Transverse colon (tissue), 4 donors: Measurements from ENCODE around the gene LPIN3.

Source experiments
- CTCF ChIP-seq, 5 experiments: fragments of 200-600 bp in 3 of 5; fragments of 450-650 bp in 2 of 5; sonication (generic) in 3 of 5; IDR thresholded peaks; 1 replicate in 2 of 5; 2 replicates in 3 of 5; pipeline ENCODE4 v1.5.1; 2016 to 2017; ENCODE audit warnings: antibody characterized with exemption in 5 of 5, inconsistent platforms in 3 of 5, mild to moderate bottlenecking in 2 of 5, moderate library complexity in 1 of 5
- EP300 ChIP-seq: sonication (generic); formaldehyde crosslinking; IDR thresholded peaks from one replicate; pipeline ENCODE4 v1.6.1; 2017; ENCODE audit warnings: antibody characterized with exemption, low read depth
- POLR2A ChIP-seq: fragments of 450-650 bp; IDR thresholded peaks from one replicate; pipeline ENCODE4 v1.6.1; 2016; ENCODE audit warnings: antibody characterized with exemption, mild to moderate bottlenecking, moderate library complexity
- POLR2AphosphoS5 ChIP-seq, 3 donors: sonication (generic); formaldehyde crosslinking; IDR thresholded peaks; one replicate each; pipeline ENCODE4 v1.6.1; 2016; ENCODE audit warnings: antibody characterized with exemption in 3 of 3

- TF ChIP-seq CTCF (IDR thresholded peaks at IDR 0.05) (no peak), EP300 (no peak), POLR2AphosphoS5 (IDR thresholded peaks at IDR 0.05) (no peak), POLR2A (no peak)
These were observed 53.1 kb downstream of the LPIN3 start for GRCh38 chr20:41393705-41394066.
